Stimulated activated CD4-positive, alpha-beta T cell treated with anti-CD3 and anti-CD28 coated beads, Interleukin-12 subunit alpha, Interleukin-12 subunit beta, amount 100 ng/mL, for 48 hours (primary cell): ENCODE data around the gene HIBADH.
"Not testable (repeated sequence)": the region's sequence is repeated elsewhere in the genome, so short reads cannot be mapped to it uniquely, and the experiment has no call there.

ENCODE experiments used
- DNase-seq, 3 donors: peaks; one replicate each; pipeline ENCODE4 v3.0.0-alpha.2; 2020; ENCODE audit warnings: low read depth in 2 of 3, low spot score in 1 of 3

The HIBADH gene

GRCh38 chr7:27602766-27603165 lies 59.9 kb downstream of the HIBADH start:
- DNase-seq, result no peak

DNA sequence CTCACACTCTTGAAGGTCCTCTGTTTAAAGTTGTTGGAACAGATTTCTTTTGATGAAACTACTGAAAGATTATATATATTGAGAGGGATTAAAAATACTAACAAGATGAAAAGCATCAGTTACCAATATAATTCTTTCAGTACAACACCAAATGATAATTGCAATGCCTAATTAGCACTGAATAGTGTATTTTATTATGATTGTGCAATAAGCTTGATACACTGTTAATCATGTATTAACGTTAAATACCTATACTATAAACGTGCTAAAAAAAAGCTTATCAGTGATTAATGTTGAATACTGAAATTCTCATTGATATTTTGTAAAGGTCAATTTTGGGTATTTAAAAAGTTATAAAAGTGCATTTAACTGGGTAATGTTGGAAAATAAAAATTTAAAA lies 61.5 kb downstream of the HIBADH start:
- DNase-seq, result no peak

DNA sequence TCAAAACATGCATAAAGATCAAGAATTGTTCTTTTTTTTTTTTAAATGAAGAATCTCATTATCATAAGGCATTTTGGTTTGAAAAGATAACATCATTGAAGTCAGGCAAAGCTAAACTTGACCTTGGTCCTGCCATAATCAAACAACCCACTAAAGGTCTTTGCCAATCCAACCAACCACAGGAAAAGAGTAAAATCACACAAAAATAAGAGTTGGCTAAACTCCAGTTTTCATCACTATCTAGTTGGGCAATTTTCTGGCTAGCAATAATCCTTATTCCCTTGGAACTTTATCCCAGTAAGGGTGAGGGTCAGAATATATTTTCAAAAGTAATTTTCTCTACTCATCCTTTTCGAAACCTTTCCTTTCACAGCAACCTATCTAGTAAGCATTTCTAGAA lies 62.4 kb downstream of the HIBADH start:
- no peak for DNase-seq

DNA sequence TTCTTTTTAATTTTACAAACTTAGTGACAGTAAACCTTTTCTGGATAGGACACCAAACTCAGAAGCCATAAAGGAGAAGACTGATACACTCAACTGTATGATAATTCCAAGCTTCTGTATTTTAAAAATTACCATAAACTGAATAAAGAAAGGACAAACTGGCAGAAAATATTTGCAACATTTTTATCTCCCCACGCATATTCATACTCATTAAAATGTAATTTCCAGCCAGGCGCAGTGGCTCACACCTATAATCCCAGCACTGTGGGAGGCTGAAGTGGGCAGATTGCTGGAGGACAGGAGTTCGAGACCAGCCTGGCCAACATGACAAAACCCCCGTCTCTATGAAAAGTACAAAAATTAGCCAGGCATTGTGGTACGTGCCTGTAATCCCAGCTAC lies 67.7 kb downstream of the HIBADH start:
- DNase-seq, result no peak

- no peak for DNase-seq
Measured at GRCh38 chr7:27593226-27593625, 69.5 kb downstream of the HIBADH start.

GRCh38 chr7:27590416-27590815 lies 72.3 kb downstream of the HIBADH start:
- DNase-seq, result no peak

DNA sequence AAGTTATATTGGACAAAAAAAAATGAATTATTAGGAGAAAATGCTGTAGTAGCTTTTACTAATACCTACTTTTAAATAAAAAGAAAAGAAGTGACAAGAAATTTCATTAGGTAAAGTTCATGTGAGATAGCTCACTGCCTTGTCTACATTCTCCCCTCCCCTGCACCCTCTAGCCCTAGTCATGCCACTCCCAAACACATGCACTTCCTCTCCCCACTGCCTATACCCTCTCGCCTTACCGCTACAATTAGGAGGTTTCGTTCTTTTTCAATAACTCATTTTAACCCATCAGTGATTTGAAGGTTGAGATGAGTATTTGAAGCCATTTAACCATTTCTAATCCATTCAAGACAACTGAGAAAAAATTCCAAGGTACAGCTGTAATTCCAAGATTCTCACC lies 75.3 kb downstream of the HIBADH start:
- no peak for DNase-seq

- no peak for DNase-seq
Measured at GRCh38 chr7:27586825-27587224, 75.9 kb downstream of the HIBADH start.

- DNase-seq, result no peak
Measured at GRCh38 chr7:27585781-27586447, 76.8 kb downstream of the HIBADH start.

DNA sequence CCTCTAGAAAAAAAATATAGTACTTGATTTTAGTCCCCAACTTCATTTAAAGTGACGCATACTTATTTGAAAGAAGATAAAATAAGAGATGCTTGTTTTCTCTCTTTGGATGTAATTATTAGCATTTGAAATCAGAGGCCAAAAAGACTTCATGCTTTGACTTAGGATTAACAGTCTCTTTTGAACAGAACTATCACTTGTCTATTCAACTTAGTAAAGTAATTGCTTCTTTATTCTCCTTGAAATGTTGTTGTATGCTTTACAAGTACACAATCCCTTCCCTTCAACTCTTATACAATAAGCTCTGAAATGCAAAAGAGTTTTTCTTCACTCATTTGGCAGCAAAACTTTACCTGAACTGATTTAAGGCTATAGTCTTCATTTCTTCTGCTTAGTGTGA lies 80.8 kb downstream of the HIBADH start:
- DNase-seq, result no peak

DNA sequence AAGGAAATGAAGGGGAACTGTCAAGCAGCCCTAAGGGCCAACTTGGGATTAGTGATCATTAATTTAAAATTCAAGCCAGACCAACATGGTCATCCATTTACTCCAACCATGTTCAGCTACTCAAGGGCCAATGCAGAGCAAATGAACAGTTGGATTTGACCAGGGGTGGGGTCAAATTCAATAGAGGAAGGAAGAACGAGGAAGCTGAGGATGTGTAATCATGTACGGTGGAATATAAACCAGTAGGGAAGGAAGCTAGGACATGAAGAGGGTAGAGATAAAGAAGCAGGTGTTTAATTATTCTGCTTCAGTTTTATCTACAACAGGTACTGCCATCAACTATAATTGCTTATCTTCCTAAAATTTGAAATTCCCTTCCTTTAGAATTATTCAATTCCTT lies 81.6 kb downstream of the HIBADH start:
- no peak for DNase-seq

DNA sequence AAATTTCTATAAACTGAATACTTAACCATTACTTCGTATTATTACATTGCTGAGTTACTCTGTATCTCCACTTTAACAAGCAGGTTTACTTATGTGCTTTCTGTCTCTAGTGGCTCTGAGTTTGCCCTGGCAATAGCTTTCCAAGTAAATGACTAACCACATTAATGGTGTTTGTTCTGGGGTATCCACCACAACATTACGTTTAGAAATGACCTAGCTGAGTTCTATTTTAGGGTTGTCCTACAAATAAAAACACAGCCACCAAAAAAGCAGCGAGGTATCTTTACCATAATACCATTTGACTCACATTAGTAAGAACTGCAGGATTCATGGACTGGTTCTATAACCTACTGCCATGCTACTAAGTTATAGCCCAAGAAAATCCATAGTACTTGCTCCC lies 83.1 kb downstream of the HIBADH start:
- no peak for DNase-seq

DNA sequence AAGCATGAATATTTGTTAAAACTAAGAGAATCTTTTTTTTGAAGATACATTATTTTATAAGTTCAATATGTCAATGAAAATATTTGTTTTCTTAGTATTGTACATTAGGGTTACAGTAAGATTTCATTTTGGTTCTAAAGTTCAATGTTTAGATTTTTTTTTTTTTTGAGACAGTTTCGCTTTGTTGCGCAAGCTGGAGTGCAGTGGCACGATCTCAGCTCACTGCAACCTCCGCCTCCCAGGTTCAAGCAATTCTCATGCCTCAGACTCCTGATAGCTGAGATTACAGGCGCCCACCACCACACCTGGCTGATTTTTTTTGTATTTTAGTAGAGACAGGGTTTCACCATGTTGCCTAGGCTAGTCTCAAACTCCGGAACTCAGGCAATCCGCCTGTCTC lies 84.5 kb downstream of the HIBADH start:
- DNase-seq, result not testable (repeated sequence)

DNA sequence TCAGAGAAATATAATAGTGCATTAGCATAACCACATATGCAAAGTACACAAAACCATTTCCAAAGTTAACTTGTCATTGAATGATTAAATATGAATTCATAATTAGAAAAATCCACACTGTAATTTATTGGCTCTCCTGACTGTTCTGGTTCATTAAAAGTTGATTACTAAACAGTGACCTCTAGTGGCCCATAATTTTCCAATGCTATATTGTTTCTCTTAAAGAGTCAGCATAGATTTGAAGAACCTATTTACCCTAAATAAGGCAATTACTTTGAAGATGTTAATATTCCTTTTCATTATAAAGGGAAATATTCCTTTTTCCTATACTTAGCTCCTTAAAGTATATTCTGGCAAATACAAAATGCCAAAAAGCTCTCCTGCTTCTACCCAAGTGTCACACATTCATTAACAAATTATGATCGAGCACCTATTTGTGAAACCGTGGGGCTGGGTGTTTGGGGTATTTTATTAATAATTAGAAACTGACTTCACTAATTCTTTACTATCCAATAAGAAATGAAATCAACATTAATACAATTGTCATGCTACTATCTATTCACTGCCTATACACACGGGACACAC lies 86.2 kb downstream of the HIBADH start:
- DNase-seq, result peak in 1 of 3 donors; percentile 38

GRCh38 chr7:27575613-27576012 lies 87.1 kb downstream of the HIBADH start:
- DNase-seq, result no peak

DNA sequence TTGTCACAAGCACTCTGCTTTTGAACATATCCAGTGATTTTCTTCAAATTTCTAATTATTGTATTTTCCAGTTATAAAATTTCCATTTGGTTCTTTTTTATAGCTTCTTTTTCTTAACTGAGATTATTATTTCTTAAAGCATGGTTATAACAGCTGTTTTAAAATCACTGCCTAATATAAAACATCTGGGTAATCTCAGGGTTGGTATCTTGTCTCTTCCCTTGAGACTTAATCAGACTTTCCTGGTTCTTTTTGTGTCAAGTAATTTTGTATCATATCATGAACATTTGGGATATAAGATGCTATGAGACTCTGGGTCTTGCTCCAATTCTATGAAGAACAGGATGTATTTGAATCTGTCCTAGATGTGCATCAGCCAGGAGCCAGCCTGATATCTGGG lies 93.6 kb downstream of the HIBADH start:
- no peak for DNase-seq

DNA sequence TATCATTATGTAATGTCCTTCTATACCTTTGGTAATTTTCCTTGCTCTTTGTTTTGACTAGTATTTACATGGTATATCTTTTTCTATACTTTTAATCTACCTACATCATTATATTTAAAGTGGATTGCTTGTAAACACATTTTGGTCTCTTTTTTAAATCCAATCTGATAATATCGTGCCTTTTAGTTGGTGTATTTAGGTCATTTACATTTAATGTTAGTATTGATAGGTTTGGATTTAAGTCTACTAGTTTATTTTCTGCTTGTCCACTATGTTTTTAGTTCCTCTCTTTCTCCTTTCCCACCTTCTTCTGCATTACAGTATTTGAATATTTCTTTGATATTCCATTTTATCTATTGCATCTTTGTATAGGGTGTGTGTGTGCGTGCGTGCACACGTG lies 95.4 kb downstream of the HIBADH start:
- DNase-seq, result no peak

GRCh38 chr7:27564881-27565482 lies 97.7 kb downstream of the HIBADH start:
- DNase-seq, result no peak

DNA sequence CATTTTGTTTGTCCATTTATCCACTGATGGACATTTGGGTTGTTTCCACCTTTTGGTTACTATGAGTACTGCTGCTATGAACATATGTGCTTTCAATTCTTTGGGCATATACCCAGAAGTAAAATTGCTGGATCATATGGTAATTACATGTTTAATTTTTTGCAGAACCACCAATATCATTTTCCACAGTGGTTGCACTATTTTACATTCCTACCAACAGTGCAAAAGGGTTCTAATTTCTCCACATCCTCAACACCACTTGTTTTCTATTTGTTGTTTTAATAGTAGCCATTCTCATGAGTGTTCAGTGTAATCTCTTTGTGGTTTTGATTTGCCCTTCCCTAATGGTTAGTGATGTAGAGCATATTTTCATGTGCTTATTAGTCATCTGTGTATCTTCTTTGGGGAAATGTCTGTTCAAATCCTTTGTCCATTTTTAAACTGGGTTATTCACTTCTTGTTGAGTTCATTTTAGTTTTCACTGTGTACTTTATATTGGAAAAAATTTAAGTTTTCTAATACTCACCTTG lies 101.9 kb downstream of the HIBADH start:
- DNase-seq, result no peak

DNA sequence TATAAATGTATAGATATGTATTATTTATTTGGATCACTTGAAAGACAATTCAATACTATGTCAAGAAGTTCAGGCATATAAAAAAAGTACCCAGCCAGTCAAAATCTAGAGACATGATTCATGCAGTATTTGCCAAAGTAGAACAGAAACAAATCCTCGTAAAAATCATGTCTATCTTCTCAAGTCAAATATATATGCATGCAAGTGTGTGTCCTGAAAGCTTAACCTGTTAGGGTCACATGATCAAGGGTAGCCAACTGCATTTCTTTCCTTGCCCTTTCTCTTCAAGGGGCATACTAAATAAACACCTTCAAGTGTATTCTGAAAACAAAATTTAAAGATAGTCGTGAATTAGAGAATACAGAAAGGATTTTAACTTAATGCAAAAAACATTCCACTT lies 107.0 kb downstream of the HIBADH start:
- no peak for DNase-seq

DNA sequence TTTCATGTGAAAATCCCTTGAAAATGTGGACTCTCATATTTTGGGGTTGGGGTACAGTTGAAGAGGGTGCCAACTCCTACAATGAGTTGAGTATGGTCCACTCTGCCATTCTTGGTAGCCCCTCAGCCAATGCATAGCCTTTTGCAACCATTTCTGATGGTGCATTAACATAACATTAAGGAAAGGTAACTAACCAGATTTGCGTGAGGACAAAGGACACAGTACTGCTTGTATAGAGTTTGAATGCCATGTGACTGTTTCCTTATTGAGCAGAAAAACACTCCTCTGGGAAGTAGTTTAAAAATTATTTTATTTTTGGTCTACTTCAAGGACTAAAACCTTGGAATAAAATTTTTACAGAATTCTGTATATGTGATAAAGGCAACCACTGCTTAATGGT lies 107.9 kb downstream of the HIBADH start:
- DNase-seq, result no peak

GRCh38 chr7:27553273-27553672 lies 109.4 kb downstream of the HIBADH start:
- DNase-seq, result no peak
